ENCODE data around the gene CNDP2. TPM values are rescaled to one million over a fixed set of nuclear protein-coding genes. Genes with fewer than 3 reads are reported as not detected.
A peak's percentile ranks its signal among the peaks of the same experiment; 100 is the strongest.

The CNDP2 gene
- total and polyA plus RNA-seq, 12 donors, result 49.7 to 159 (median 97.9) TPM

DNA sequence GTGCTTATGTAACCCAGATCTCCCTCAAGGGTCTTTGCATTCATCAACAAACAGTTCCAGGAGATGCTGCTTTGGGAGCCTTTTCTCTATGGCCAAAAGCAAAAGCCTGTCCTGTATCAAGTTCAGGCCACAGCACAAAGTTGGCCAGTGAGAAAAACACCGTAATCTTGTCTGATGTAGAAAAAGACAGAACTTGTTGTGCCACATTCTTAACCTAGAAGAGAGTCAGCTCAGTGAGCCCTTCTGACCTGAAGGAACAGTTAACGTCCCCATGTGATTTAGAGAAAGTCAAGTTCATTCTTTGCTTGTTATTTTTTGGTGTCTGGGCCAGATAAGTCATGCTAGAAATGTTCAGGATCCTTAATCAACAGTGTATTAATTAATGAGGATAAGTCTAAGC is 30.3 kb downstream of the CNDP2 start:
- Histone ChIP-seq H3K36me3 (replicated peaks in 1 of 2) (no peaks in the 10 kb centered on the region), H3K27me3 (no peaks in the 10 kb centered on the region), H3K9me3 (replicated peaks in 1 of 3) (no peaks in the 10 kb centered on the region), H3K27ac (no peak overlapping the region), H3K4me3 (no peak overlapping the region), H3K4me1 (replicated peaks in 1 of 2) (no peaks in the 10 kb centered on the region)
- DNase-seq, result peak in 1 of 7 donors; percentile 17
- intact Hi-C loops (cut with DNase I), result no loop called here
- 57 to 79% (median 73%) methylated on average over 2 of the region's 2 CpGs for WGBS, 4 donors
- TF ChIP-seq POLR2A (IDR thresholded peaks at IDR 0.05) (no peak), CTCF (IDR thresholded peaks at IDR 0.05) (no peak)

GRCh38 chr18:74528478-74528877 is 32.3 kb downstream of the CNDP2 start:
- no peak overlapping the region for H3K4me3 ChIP-seq
- no peak for TF ChIP-seq CTCF (IDR thresholded peaks at IDR 0.05)
- TF ChIP-seq POLR2A (IDR thresholded peaks at IDR 0.05), result no peak
- WGBS, 4 donors, result 88 to 95% (median 91%) methylated on average over 1 of the region's 1 CpG
- H3K27me3 ChIP-seq, result no peaks in the 10 kb centered on the region
- no peaks in the 10 kb centered on the region for H3K4me1 ChIP-seq (replicated peaks in 1 of 2)
- no peak for DNase-seq
- no peaks in the 10 kb centered on the region for H3K36me3 ChIP-seq (replicated peaks in 1 of 2)
- no peaks in the 10 kb centered on the region for H3K9me3 ChIP-seq (replicated peaks in 1 of 3)
- H3K27ac ChIP-seq, result no peak overlapping the region
- intact Hi-C loops (cut with DNase I), result no loop called here

- intact Hi-C loops (cut with DNase I), result no loop called here
- TF ChIP-seq CTCF (IDR thresholded peaks at IDR 0.05) (no peak), POLR2A (IDR thresholded peaks at IDR 0.05) (no peak)
- Histone ChIP-seq H3K27me3 (no peaks in the 10 kb centered on the region), H3K9me3 (replicated peaks in 1 of 3) (no peaks in the 10 kb centered on the region), H3K27ac (no peak overlapping the region), H3K4me3 (no peak overlapping the region), H3K36me3 (replicated peaks in 1 of 2) (no peaks in the 10 kb centered on the region), H3K4me1 (replicated peaks in 1 of 2) (no peaks in the 10 kb centered on the region)
- no peak for DNase-seq
- WGBS, 4 donors, result 80 to 91% (median 86%) methylated on average over 3 of the region's 3 CpGs
These were observed 32.8 kb downstream of the CNDP2 start for GRCh38 chr18:74528913-74529312.

DNA sequence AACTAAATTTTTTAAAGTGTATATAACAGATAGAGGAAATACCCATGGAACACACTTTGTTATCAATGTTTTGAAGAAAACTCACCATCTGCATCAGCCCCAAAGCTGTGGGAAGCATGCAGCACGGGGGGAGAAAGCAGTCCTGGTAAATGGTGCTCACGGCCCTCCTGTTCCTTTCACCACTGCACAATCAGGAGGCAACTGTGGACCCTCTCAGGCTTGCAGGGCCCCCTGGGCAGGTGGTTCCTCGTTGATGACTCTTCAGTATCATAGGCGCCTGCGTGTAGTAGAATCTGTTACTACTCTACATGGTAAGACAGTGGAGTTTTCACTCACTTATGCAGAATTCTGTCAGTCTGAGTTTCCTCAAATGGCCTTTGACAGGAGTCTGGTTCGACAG is 33.2 kb downstream of the CNDP2 start:
- intact Hi-C loops (cut with DNase I), result no loop called here
- Histone ChIP-seq H3K27me3 (no peaks in the 10 kb centered on the region), H3K9me3 (replicated peaks in 1 of 3) (no peaks in the 10 kb centered on the region), H3K27ac (no peak overlapping the region), H3K4me1 (replicated peaks in 1 of 2) (no peaks in the 10 kb centered on the region), H3K36me3 (replicated peaks in 1 of 2) (no peaks in the 10 kb centered on the region), H3K4me3 (no peak overlapping the region)
- peak in 1 of 7 donors; percentile 15 for DNase-seq
- WGBS, 4 donors, result 85 to 91% (median 91%) methylated on average over 3 to 6 of the region's 6 CpGs
- no peak for TF ChIP-seq POLR2A (IDR thresholded peaks at IDR 0.05)
- no peak for TF ChIP-seq CTCF (IDR thresholded peaks at IDR 0.05)

All from adrenal gland (tissue), 12 donors.